ENCODE measurements around the gene SUN5.

The SUN5 gene

DNA sequence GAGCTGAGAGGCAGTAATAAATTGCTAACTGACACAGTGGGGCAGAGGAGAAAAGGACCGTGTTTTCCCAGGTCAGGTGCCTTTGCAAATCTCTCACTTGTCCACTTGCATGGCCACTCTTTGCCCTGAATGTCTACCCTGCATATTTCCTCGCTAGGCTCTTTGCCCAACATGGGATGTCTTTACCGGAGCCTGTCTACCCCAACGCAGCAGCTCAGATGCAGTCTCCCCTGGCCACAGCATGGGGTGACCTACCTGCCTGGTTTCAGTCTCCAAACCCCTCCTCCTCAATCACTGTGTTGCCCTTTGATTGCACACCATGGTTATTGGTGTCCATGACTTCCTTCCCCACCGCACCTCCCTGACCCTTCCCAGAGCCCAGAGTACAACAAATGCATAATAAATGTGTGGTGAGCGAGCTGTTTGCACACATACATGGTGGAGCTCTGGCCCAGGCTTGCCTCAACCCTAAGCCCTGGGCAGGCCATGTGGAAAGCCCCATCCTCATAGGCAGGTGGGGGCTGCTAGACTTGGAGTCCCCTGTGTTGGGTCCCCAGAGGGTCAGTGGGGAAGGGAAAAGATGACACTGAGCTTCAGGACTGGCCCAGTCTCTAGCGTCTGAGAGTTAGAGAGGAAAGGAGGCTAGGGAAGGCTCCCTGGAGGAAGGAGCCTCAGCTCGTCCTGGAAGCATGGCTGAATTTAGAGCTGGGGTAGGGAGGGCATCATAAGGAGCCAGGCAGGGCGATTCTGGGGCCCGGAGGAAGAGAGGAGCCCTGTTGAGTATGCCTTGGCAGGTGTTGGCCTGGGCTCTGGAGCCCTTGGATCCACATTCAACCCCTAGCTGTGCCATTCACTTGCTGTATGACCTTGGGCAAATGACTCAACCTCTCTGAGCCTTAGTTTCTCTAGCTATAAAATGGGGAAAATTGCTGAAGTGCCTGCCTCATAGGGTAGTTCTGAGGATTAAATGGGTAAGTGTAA, 22.8 kb upstream of the SUN5 start:
- DNase-seq (ENCODE audit: low spot score) = no peak

DNA sequence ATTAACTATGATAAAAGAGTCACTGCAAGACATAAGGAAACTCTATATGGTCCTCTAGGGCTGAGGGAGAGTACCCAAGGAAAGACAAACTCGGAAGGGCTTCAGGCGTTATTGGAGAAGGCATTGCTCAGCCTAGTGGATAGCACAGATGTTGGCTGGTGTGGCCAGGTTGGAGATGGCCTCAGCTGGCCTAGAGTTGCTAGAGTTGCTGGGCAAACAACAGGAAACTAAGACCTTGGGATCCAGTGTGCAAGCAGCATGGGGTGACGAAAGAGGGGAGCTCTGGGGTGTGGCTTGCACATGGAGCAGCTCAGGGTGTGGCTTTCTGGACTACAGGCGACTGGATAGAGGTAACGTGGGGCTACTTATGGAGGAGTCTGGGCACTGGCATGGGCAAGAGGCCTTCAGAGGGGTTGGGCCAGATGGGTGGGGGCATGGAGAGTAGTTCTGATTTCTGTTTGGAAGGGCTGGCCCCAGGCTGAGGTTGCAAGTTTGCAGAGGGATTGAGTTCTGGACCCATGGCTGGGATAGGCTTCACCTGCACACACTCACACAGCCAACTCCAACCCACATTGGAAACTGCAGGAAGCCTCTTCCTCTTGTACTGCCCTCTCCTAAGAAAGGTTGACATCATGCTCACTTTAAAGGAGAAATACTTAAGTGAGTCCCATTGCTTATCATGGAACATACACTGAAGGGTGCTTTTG, 22.0 kb upstream of the SUN5 start:
- DNase-seq (ENCODE audit: low spot score) = no peak

GRCh38 chr20:33025318-33025876, 21.2 kb upstream of the SUN5 start:
- no peak for DNase-seq (ENCODE audit: low spot score)

DNA sequence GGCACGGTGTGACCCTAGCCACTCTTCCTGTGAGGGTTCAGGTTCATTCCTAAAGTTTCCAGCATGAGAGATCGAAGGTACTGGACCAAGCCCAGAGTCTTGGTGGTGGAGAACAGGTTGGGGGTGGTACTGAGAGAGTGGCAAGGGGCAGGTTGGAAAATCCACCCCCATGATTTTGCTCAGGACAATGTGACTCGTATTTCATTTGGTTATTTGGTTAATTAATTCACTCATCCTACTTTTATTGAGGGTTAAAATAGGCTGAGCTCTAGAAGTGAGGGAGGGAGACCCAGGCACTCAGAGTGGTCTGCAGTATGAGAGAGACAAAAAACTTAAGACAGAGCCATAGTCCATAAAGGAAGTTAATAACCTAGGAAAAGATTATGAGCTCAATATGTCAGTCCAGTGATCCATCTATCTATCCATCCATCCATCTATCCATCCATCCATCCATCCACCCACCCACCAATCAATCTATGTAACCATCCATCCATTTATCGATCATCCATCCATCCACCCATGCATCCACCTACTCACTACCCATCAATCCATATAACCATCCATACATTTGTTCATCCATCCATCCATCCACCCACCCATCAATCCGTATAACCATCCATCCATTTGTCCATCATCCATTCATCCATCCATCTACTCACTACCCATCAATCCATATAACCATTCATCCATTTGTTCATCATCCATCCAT, 20.5 kb upstream of the SUN5 start:
- no peak for DNase-seq (ENCODE audit: low spot score)

DNA sequence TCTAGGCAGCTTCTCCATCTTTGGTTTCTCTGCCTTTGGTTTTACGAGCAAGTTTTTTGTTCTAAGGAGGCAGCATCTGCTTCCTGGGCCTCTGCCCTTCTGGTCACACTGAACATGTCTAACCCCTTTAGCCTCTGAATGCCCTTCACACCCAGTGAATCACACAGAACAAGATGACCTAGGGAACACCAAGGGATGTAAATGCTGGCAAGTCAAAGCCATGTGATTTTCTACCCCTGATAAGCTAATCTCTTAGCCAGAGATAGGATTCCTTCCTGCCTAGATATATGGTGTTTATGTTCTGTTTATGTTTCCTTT, 20.0 kb upstream of the SUN5 start:
- DNase-seq (ENCODE audit: low spot score) = no peak

DNA sequence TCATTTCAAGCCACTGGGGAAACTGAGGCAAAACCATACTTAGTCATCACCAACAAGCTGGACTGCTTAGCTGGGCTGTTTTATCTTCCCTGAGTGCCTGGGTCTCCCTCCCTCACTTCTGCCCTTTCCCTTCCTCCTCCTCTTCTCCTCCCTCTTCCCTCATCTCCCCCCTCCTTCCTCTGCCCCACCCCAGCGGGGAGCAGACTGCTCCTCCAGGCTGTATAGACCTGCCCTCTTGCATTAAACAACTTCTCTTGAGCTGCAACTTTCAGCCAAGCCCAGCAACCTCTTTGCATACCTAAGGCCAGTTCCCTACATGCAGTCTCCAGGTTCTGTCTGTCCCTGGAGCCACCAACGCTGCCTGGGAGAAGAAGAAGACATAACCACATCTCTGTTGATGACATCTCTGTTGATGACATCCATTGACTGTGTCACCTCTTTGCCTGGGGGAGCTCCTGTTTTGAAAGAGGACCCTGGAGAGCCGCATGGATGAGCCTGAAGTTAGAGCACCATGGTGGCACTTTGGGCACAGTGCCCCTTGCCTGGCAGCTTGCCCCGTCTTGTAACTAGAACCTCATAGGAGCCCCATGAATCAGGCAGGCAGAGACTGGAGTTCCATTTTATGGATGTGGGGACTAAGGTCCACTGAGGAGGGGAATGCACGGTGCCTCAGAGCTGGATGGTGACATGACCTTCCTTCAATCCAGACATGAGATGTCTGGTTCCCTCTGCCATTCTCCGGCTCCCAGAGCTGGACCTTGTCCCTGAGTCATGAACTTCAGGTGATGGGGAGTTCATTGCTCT, 19.4 kb upstream of the SUN5 start:
- DNase-seq (ENCODE audit: low spot score) = no peak

GRCh38 chr20:33022694-33023438, 18.6 kb upstream of the SUN5 start:
- no peak for DNase-seq (ENCODE audit: low spot score)

DNA sequence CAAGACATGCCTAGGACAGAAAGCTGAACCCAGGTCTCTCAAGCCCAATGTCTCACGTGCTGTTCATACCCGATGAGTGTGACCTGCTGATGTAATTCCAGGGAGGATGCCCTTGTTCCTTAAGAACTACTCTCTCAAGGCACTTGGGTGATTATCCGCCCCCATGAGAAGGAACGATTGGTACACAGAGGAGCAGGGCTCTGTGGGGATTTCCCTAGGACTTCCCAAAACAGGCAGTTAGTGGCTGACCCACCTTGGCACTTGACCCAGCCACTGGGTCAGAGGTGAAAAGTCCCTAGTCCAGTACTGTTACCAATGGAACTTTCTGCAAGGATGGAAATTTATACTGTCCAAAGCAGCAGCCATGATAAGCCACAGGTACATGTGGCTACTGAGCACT, 18.1 kb upstream of the SUN5 start:
- no peak for DNase-seq (ENCODE audit: low spot score)

DNA sequence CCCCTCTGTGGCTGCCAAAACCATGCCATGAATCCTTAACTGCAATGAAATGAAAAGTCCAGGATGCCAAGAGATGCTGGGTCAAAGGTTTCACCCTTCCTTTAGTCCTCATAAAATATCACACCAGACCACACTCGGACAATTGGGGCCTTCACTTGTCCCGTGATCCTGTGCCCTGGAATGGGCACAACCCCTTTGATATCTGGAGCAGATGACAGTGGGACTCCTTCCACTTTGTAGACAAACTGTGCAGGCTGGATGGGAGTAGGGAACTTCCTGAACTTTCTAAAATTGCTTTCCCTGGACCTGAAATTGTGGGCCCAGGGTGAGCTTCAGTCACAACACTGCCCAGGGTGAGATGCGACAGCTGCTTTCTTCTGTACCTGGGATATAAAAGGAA, 17.6 kb upstream of the SUN5 start:
- no peak for DNase-seq (ENCODE audit: low spot score)

GRCh38 chr20:33020278-33021161, 16.3 kb upstream of the SUN5 start:
- no peak for DNase-seq (ENCODE audit: low spot score)

DNA sequence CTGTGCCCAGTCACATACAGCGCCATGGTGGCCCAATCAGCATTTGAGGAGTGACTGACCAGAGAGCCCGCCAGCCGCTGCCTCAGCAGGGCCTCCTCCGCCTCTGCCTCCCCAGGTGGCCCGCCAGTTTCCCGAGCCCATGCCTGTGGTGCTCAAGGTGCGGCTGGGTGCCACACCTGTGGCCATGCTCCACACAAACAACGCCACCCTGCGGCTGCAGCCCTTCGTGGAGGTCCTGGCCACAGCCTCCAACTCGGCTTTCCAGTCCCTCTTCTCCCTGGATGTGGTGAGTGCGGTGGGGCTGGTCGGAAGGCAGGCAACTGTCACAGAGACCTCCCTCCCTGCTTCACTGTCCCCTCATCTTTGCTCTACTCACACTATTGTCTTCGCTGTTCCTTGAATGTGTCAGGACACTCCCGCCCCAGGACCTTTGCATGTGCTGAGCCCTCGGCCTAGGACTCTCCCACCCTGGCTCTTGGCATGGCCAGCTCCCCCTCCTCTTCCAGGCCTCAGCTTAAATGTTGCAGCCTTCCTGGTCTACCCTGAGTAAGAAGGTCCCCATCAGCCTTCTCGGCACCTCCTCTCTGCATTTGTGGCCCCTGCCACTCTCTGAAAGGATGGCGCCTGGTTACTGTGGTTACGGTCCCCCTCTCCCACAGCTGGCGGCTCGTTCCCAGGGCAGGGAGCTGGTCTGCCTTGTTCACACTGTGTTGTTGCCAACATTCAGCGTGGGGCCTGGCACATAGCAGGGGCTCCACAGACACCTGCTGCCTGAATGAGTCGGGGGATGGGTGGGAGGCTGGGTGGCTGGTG, 15.4 kb upstream of the SUN5 start:
- no peak for DNase-seq (ENCODE audit: low spot score)

- no peak for DNase-seq (ENCODE audit: low spot score)
These were observed 14.1 kb upstream of the SUN5 start for GRCh38 chr20:33018169-33018931.

- no peak for DNase-seq (ENCODE audit: low spot score)
These were observed 13.3 kb upstream of the SUN5 start for GRCh38 chr20:33017542-33017941.

DNA sequence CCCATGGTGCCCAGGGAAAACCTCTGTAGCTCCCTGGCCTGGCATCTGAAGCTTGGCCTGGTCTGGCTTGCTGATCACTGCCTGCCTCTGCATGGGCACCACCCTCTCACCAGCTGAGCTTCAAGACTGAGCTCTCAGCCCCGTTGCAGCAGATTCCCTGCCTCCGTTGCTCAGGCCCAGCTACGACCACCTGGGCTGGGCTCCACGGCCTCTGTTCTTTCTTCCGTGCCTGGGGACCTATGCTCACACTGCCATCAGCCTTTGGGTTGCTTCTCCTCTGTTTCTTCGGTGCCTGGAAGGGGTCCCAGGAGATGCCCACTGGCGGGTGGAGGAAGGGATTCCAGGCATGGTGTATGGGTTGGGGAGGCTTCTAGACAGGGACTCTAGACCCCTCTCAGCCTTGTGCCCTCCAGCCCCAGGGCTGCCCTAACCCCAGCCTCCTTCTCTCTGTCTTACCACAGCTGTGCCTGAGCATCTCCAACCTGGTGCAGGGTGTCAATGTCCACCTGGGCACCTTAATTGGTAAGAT, 12.4 kb upstream of the SUN5 start:
- DNase-seq (ENCODE audit: low spot score) = no peak

GRCh38 chr20:33015700-33016580, 11.7 kb upstream of the SUN5 start:
- DNase-seq (ENCODE audit: low spot score) = no peak

- no peak for DNase-seq (ENCODE audit: low spot score)
These were observed 10.9 kb upstream of the SUN5 start for GRCh38 chr20:33015114-33015484.
